Skeletal muscle cell (primary cell): ENCODE measurements around the gene ANKRD26.
"Not testable (repeated sequence)": the region's sequence is repeated elsewhere in the genome, so short reads cannot be mapped to it uniquely, and the experiment has no call there.

ENCODE experiments used
- DNase-seq: peaks from one replicate; pipeline ENCODE4 v3.0.0-alpha.2; 2010; ENCODE audit warnings: low read depth
- H3K4me3 ChIP-seq: 2 replicates; pipeline ENCODE4 v1.5.1; 2011; ENCODE audit warnings: low read depth, mild to moderate bottlenecking, control low read depth, low read length, moderate library complexity

The ANKRD26 gene

DNA sequence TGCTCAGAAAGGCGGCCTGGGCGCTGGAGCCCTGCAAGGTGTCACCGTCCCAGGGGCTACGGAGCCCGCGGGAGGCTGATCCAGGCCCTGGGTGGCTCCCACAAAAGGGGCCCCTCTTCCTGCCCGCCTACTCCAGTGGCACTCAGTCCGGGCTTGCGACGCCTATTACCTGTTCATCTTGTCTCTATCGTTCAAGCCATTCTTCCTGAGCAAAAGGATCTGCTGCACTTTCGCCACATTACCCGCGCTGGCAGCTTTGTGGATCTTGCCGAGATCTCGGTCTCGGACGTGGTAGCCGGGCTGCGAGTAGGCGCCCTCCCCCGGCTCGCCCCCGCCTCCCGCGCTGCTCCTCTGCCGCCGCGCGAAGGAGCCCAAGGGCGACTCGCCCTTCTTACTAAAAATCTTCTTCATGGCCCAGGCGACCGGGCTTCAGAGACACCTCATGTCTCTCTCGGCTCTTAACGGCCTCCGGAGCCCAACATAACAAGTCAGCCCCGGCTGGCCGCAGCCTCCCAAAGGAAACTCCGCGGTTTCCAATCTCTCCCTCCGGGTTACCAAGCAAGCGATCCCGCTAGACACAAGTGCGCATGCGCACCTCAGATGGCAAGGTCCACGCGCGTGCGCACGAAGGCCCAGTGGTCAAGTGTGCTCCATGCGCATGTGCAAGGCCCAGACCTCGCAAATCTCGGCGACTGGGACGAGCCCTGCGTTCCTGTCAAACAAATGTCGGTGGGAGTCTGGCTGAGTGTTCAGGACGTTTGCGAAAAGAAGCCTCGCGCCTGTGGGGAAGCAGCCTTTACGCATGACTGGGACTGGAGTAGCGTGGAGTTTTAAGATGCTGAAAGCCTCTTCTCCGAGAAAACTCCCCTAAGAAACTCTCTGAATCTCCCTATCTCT lies at the start of gene ANKRD26:
TSS of gene ANKRD26 (minus strand) at position 579 of the 897 bp plus-strand sequence. CDS start at position 411, 168 bp downstream.
- peak; percentile 84 for DNase-seq
- H3K4me3 ChIP-seq, result peak within 1 kb of the TSS; percentile 74

GRCh38 chr10:27147701-27148100 lies 47.4 kb upstream of the ANKRD26 start:
- H3K4me3 ChIP-seq, result no peak overlapping the region
- no peak for DNase-seq

DNA sequence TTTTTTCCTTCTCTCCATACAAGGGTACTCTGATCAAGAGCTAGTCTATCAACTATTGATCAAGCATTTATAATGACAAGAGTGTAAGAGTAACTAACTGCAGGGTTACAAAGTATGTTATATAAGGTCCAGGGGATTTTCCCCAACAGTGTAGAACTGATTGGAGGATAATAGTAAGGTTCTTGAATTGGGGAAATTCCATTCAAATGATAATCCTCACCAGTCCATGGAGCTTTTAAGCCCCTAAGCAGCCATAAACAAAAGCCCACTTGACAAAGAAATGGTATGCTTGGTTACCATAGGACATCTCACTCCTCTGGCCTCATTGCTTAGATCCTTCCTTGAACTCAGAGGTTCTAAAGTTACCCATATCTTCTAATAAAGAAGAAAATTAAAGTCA lies 45.6 kb upstream of the ANKRD26 start:
- DNase-seq, result no peak

DNA sequence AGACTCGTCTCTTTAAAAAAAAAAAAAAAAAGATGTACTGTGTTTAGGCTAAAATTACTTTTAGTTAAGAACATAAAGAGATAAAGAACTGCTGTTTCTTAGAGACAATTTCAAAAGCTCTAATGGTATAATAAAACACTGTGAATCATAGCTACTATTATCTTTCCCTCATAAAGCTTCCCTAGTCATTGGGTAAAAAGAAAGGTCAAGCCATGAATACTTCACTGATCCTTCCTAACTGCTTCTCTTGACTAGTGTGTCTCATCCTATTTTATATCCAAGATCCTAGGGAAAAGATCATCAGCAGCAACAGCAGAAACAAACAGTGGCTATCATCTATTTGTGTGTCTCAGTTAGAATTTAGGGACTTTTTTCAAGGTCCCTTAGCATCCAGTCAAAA lies 43.4 kb upstream of the ANKRD26 start:
- DNase-seq, result no peak
- H3K4me3 ChIP-seq, result no peak overlapping the region

More for the DNA sequence above, 45.6 kb upstream of the ANKRD26 start:
- no peak overlapping the region for H3K4me3 ChIP-seq

DNA sequence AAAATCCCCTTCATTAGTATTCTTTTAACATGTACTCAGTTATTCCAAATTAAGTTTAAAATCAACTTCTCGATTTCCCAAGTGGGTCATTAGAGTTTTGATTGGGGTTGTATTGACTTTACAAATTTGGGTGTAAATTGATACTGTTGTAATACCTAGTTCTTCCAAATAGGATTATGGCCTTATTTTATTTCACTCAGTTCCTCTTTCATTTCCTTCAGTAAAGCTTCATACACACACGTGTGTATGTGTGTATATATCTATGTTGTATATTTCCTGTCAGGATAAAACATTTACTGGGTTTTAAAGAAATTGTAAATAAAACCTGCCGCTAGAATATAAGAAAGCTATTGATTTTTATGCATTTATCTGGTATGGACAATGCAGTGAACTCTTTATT lies 38.0 kb upstream of the ANKRD26 start:
- DNase-seq, result no peak
- H3K4me3 ChIP-seq, result no peak overlapping the region

DNA sequence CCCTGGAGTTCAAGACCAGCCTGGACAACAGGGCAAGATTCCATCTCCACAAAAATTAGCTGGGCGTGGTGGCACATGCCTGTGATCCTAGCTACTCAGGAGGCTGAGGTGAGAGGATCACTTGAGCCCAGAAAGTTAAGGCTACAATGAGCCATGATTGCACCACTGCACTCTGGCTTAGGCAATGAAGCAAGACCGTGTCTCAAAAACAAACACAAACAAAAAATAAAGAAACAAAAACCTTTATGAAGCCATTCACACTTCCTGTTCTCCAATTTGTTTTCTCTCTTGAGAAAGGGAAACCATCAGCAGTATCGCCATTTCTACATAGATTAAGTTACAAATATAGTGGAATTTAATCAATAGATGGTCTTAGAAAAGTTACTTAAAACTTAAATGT lies 34.1 kb upstream of the ANKRD26 start:
- no peak for DNase-seq

GRCh38 chr10:27108165-27108564 lies 7.9 kb upstream of the ANKRD26 start:
- DNase-seq, result no peak

More for the DNA sequence above, 34.1 kb upstream of the ANKRD26 start:
- H3K4me3 ChIP-seq, result no peak overlapping the region

DNA sequence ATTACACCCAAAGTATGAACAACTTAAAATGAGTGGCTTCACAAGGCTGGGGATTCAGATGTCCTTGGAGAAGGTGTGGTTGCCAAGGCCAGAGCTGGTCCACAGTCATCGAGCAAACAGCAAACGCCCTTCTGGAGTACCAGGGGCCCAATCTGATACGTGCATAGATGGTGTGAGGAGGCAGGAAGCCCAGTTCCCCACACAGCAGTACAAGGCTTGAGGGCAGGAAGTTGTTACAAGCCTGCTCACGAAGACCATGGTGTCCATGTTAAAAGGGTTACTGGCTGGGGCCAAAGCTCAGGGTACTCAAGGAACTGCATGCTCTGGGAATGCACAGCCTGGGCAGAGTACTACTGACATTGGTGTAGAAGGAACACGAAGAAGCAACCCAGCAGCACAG lies 4.6 kb upstream of the ANKRD26 start:
- DNase-seq, result no peak

More at GRCh38 chr10:27108165-27108564, 7.9 kb upstream of the ANKRD26 start:
- H3K4me3 ChIP-seq, result no peak overlapping the region

GRCh38 chr10:27100813-27101347 lies 586 bp upstream of the ANKRD26 start:
- no peak for DNase-seq
- H3K4me3 ChIP-seq, result peak overlapping the region; percentile 74

More for the DNA sequence above, 4.6 kb upstream of the ANKRD26 start:
- no peak overlapping the region for H3K4me3 ChIP-seq

GRCh38 chr10:27099448-27099847 lies 846 bp downstream of the ANKRD26 start:
- DNase-seq, result no peak
- peak overlapping the region; percentile 74 for H3K4me3 ChIP-seq

DNA sequence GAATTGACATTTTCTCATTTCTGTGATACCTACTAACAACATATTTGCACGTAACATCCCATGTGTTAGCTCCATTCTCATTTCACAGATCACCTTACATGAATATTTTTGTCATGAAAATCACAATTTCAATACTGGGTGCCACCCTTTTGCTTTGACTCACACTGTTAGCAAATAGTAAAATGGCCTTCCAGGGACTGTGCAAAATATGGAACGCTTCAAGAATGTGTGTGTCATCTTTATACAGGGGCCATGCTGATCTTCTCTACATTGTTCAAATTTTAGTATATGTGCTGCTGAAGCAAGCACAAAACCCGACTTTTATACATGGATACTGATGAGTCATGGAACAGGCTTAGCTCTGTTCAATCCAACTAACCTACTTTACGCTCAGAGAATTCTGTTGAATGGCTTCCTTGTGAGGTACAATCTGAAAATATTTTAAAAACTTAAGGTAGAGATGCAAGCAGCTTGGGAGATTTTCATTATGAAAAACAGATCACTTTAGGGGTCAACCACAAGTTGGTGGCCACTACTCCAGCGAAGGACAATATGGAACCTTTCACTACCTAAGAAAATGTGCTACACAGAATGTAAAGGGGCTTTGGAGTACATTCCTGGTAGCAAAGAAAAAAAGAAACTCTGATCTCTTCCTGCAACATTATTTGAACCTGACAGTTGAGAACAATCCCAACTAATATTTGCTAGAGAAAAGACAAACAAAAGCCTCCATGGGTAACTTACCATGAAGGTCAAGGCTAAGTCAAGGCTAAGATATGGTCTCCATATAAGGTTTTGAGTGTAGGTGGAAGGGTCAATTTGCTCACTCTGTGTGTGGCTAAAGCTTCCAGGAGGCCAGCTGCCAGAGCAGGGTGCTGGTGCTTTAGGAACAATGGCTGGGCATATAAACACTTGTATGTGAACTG lies 11.9 kb downstream of the ANKRD26 start:
- no peak overlapping the region for H3K4me3 ChIP-seq
- no peak for DNase-seq

DNA sequence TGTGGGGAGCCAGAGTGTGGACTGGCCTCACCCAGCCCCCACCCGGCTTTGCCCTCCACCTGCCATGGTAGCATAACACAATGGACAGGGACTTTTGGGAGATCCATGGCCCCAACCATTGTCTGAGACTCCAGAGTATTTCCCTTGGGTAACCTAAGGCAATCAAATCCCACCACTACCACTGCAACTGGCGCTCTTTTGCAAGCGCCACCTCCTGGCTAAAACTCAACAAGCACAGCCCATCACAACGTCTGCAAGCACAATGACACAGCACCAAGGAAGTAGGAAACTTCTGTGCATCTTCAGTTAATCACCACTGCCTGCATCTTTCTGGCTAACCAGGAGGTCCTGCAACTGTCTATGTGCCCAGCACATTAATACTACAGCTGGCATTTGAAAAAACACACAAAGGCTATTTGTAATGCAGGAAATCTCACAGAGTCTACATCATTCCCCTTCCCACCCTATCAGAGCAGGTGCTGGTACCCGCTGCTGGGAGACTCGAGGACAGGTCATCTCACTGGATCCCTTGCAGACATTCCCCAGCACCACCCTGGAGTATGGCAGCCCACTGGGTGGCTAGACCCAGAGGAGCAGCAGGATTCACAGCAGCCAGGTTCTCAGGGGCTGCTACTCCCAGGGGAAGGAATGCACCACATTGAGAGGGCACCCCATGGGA lies 27.7 kb downstream of the ANKRD26 start:
- DNase-seq, result no peak
- H3K4me3 ChIP-seq, result no peak overlapping the region

- DNase-seq, result no peak
Observed at GRCh38 chr10:27068217-27068891, 31.9 kb downstream of the ANKRD26 start.

GRCh38 chr10:27065084-27065483 lies 35.2 kb downstream of the ANKRD26 start:
- no peak for DNase-seq
- H3K4me3 ChIP-seq, result no peak overlapping the region

More at GRCh38 chr10:27068217-27068891, 31.9 kb downstream of the ANKRD26 start:
- no peak overlapping the region for H3K4me3 ChIP-seq

- H3K4me3 ChIP-seq, result no peak overlapping the region
- DNase-seq, result no peak
Observed at GRCh38 chr10:27052656-27053055, 47.6 kb downstream of the ANKRD26 start.

GRCh38 chr10:27045247-27045646 lies 55.0 kb downstream of the ANKRD26 start:
- not testable (repeated sequence) for DNase-seq, H3K4me3 ChIP-seq

GRCh38 chr10:27041196-27041595 lies 59.1 kb downstream of the ANKRD26 start:
- DNase-seq, result no peak
- H3K4me3 ChIP-seq, result no peak overlapping the region

- DNase-seq, result no peak
- no peak overlapping the region for H3K4me3 ChIP-seq
Observed at GRCh38 chr10:27038168-27038567, 62.1 kb downstream of the ANKRD26 start.

DNA sequence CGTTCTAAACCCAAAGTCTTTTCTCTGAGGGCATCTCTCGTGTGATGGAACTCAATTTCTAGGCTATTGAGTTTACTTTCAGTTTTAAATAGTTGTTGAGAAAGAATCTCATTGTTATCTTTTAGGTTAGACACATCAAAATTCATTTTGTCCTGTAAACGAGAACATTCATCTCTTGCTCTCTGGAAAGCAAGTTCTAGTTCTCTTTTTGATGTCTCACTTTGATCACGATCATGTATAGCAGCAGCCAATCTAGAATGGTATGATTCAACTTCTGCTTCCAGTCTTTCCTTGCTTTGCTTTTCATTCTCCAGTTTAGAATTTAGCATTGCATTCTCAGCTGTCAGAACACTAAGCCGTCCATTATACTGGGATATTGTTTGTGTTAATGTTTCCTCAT lies 65.1 kb downstream of the ANKRD26 start:
- H3K4me3 ChIP-seq, result no peak overlapping the region
- DNase-seq, result no peak
